Measurements from ENCODE around the gene FAM171A2. TPM values are rescaled to one million over a fixed set of nuclear protein-coding genes. Genes with fewer than 3 reads are reported as not detected.

The FAM171A2 gene
- total and polyA plus RNA-seq, 2 donors (not counting 1 experiment from before 2014, with no cell fraction given), result 1.7 to 5.0 TPM

- H2AFZ ChIP-seq (ENCODE audit: low read length), result no peak overlapping the region
- DNase-seq (ENCODE audit: low read depth in 2 of 2), result no peak
- no peak overlapping the region for H3K4me2 ChIP-seq (ENCODE audit: extremely low read depth, insufficient read depth, low read length)
- no peaks in the 10 kb centered on the region for H4K20me1 ChIP-seq (ENCODE audit: control insufficient read depth, extremely low read depth, insufficient read depth, low read length)
- H3K9ac ChIP-seq (ENCODE audit: insufficient read depth, low read length), result no peak overlapping the region
- H3K27me3 ChIP-seq (ENCODE audit: control insufficient read depth, insufficient read depth, low read length), result no peaks in the 10 kb centered on the region
- H3K36me3 ChIP-seq (ENCODE audit: control insufficient read depth, insufficient read depth, low read length), result no peaks in the 10 kb centered on the region
- no peaks in the 10 kb centered on the region for H3K79me2 ChIP-seq (ENCODE audit: control insufficient read depth, insufficient read depth, low read length)
- no peak overlapping the region for H3K4me3 ChIP-seq (replicated peaks in 1 of 4; ENCODE audit: control extremely low read depth in 1 of 4, insufficient read depth in 1 of 4, low read depth in 3 of 4, low read length in 4 of 4)
- TF ChIP-seq CTCF (conservative IDR thresholded peaks at IDR 0.05 in 1 of 2, IDR thresholded peaks at IDR 0.05 in 1 of 2; ENCODE audit: low read depth in 1 of 2, low read length in 2 of 2) (no peak), EZH2 (IDR thresholded peaks at IDR 0.05; ENCODE audit: low read length, missing control alignments) (no peak)
- H3K9me3 ChIP-seq (ENCODE audit: control insufficient read depth, insufficient read depth, low read depth, low read length), result no peaks in the 10 kb centered on the region
- no peak overlapping the region for H3K27ac ChIP-seq (ENCODE audit: insufficient read depth, low read length)
- H3K4me1 ChIP-seq (ENCODE audit: control insufficient read depth, extremely low read depth, insufficient read depth, low read length), result no peaks in the 10 kb centered on the region
These were observed 13.1 kb upstream of the FAM171A2 start for GRCh38 chr17:44376779-44377178.

GRCh38 chr17:44376124-44376523 is 12.5 kb upstream of the FAM171A2 start:
- Histone ChIP-seq H3K4me2 (ENCODE audit: extremely low read depth, insufficient read depth, low read length) (no peak overlapping the region), H3K36me3 (ENCODE audit: control insufficient read depth, insufficient read depth, low read length) (no peaks in the 10 kb centered on the region), H3K27me3 (ENCODE audit: control insufficient read depth, insufficient read depth, low read length) (no peaks in the 10 kb centered on the region), H3K4me1 (ENCODE audit: control insufficient read depth, extremely low read depth, insufficient read depth, low read length) (no peaks in the 10 kb centered on the region), H3K4me3 (replicated peaks in 1 of 4; ENCODE audit: control extremely low read depth in 1 of 4, insufficient read depth in 1 of 4, low read depth in 3 of 4, low read length in 4 of 4) (no peak overlapping the region), H4K20me1 (ENCODE audit: control insufficient read depth, extremely low read depth, insufficient read depth, low read length) (no peaks in the 10 kb centered on the region), H3K9me3 (ENCODE audit: control insufficient read depth, insufficient read depth, low read depth, low read length) (no peaks in the 10 kb centered on the region), H3K79me2 (ENCODE audit: control insufficient read depth, insufficient read depth, low read length) (no peaks in the 10 kb centered on the region), H3K27ac (ENCODE audit: insufficient read depth, low read length) (no peak overlapping the region), H2AFZ (ENCODE audit: low read length) (no peak overlapping the region), H3K9ac (ENCODE audit: insufficient read depth, low read length) (no peak overlapping the region)
- TF ChIP-seq CTCF (conservative IDR thresholded peaks at IDR 0.05 in 1 of 2, IDR thresholded peaks at IDR 0.05 in 1 of 2; ENCODE audit: low read depth in 1 of 2, low read length in 2 of 2) (peak; percentile 53 to 64), EZH2 (IDR thresholded peaks at IDR 0.05; ENCODE audit: low read length, missing control alignments) (no peak)
- DNase-seq (ENCODE audit: low read depth in 2 of 2), result peak in 1 of 2 donors; percentile 68

- Histone ChIP-seq H3K27ac (ENCODE audit: insufficient read depth, low read length) (no peak overlapping the region), H3K9ac (ENCODE audit: insufficient read depth, low read length) (no peak overlapping the region), H3K9me3 (ENCODE audit: control insufficient read depth, insufficient read depth, low read depth, low read length) (no peaks in the 10 kb centered on the region), H3K4me2 (ENCODE audit: extremely low read depth, insufficient read depth, low read length) (no peak overlapping the region), H3K79me2 (ENCODE audit: control insufficient read depth, insufficient read depth, low read length) (no peaks in the 10 kb centered on the region), H4K20me1 (ENCODE audit: control insufficient read depth, extremely low read depth, insufficient read depth, low read length) (no peaks in the 10 kb centered on the region), H3K4me1 (ENCODE audit: control insufficient read depth, extremely low read depth, insufficient read depth, low read length) (no peaks in the 10 kb centered on the region), H3K4me3 (replicated peaks in 1 of 4; ENCODE audit: control extremely low read depth in 1 of 4, insufficient read depth in 1 of 4, low read depth in 3 of 4, low read length in 4 of 4) (no peak overlapping the region), H3K36me3 (ENCODE audit: control insufficient read depth, insufficient read depth, low read length) (no peaks in the 10 kb centered on the region), H2AFZ (ENCODE audit: low read length) (no peak overlapping the region), H3K27me3 (ENCODE audit: control insufficient read depth, insufficient read depth, low read length) (no peaks in the 10 kb centered on the region)
- no peak for DNase-seq (ENCODE audit: low read depth in 2 of 2)
- TF ChIP-seq EZH2 (IDR thresholded peaks at IDR 0.05; ENCODE audit: low read length, missing control alignments) (no peak), CTCF (conservative IDR thresholded peaks at IDR 0.05 in 1 of 2, IDR thresholded peaks at IDR 0.05 in 1 of 2; ENCODE audit: low read depth in 1 of 2, low read length in 2 of 2) (no peak)
These were observed 11.8 kb upstream of the FAM171A2 start for GRCh38 chr17:44375196-44376017.

All from fibroblast of lung (primary cell).